EL (cell line): ENCODE measurements around the gene HOXC11.

ENCODE experiments used
- DNase-seq: peaks from one replicate; pipeline ENCODE4 v3.0.0-alpha.2; 2016

The HOXC11 gene

GRCh38 chr12:53987787-53988230 lies 14.9 kb downstream of the HOXC11 start:
- no peak for DNase-seq

GRCh38 chr12:53988541-53989226 lies 15.8 kb downstream of the HOXC11 start:
- no peak for DNase-seq

- no peak for DNase-seq
Measured at GRCh38 chr12:53989227-53990113, 16.5 kb downstream of the HOXC11 start.

GRCh38 chr12:53990311-53991076 lies 17.6 kb downstream of the HOXC11 start:
- no peak for DNase-seq

- DNase-seq = no peak
Measured at GRCh38 chr12:53991077-53991460, 18.1 kb downstream of the HOXC11 start.

- DNase-seq = no peak
Measured at GRCh38 chr12:53992377-53992889, 19.5 kb downstream of the HOXC11 start.

- DNase-seq = no peak
Measured at GRCh38 chr12:53993162-53994008, 20.5 kb downstream of the HOXC11 start.

GRCh38 chr12:53994009-53994263 lies 21.0 kb downstream of the HOXC11 start:
- DNase-seq = no peak

GRCh38 chr12:53994264-53995001 lies 21.5 kb downstream of the HOXC11 start:
- no peak for DNase-seq

GRCh38 chr12:53995002-53995377 lies 22.1 kb downstream of the HOXC11 start:
- DNase-seq = no peak

GRCh38 chr12:53995378-53996239 lies 22.7 kb downstream of the HOXC11 start:
- DNase-seq = no peak

- DNase-seq = no peak
Measured at GRCh38 chr12:53996240-53997203, 23.6 kb downstream of the HOXC11 start.

- no peak for DNase-seq
Measured at GRCh38 chr12:53997204-53998109, 24.5 kb downstream of the HOXC11 start.

GRCh38 chr12:53998110-53998899 lies 25.4 kb downstream of the HOXC11 start:
- no peak for DNase-seq

- DNase-seq = no peak
Measured at GRCh38 chr12:53998900-53999236, 25.9 kb downstream of the HOXC11 start.

GRCh38 chr12:53999559-54000115 lies 26.7 kb downstream of the HOXC11 start:
- DNase-seq = peak; percentile 83
